IMR-90 (cell line): ENCODE results near the gene ALPI. TPM values are rescaled to one million over a fixed set of nuclear protein-coding genes. Genes with fewer than 3 reads are reported as not detected.

Experiments
- ATAC-seq: fragments of 200-7000 bp; cut with Tn5 transposase; 2 replicates; pipeline ENCODE4 v1.9.1; 2020; ENCODE audit warnings: low read depth, mild to moderate bottlenecking, moderate library complexity
- BruUV-seq: library from RNA; stranded (reverse); fragments of 400-500 nt; replicated peaks from 2 replicates; lab custom pipeline; 2021; lab: Mats Ljungman, UMichigan
- CTCF ChIA-PET: fragments of 300-600 bp; formaldehyde crosslinking; extraction: SDS; loops from one replicate; lab custom pipeline; 2021; ENCODE audit warnings: antibody characterized with exemption; lab: Yijun Ruan, JAX
- POLR2A ChIA-PET: fragments of 300-600 bp; sonication (Branson Sonifier 250); formaldehyde crosslinking; loops from one replicate; lab custom pipeline; 2022; ENCODE audit warnings: antibody characterized with exemption; ENCODE audit not compliant: unreplicated experiment; lab: Charles Lee
- DNase-seq: peaks from one replicate; pipeline ENCODE4 v3.0.0; 2013
- H2AFZ ChIP-seq: replicated peaks from 2 replicates; pipeline ENCODE3; 2013; ENCODE audit warnings: low read length, mild to moderate bottlenecking; ENCODE audit not compliant: poor library complexity
- H2AK5ac ChIP-seq: 2 replicates; pipeline ENCODE4 v1.6.1; 2013; ENCODE audit warnings: low read depth, low read length, inconsistent platforms
- H2AK9ac ChIP-seq: replicated peaks from 2 replicates; pipeline ENCODE3; 2013; ENCODE audit warnings: mild to moderate bottlenecking, low read depth, low read length, moderate library complexity; ENCODE audit not compliant: poor library complexity
- H2BK120ac ChIP-seq: 2 replicates; pipeline ENCODE4 v1.6.1; 2013; ENCODE audit warnings: low read depth, low read length, inconsistent platforms
- H2BK15ac ChIP-seq: 3 replicates; pipeline ENCODE4 v1.6.1; 2013; ENCODE audit warnings: low read depth, low read length, inconsistent platforms
- H2BK20ac ChIP-seq: 2 replicates; pipeline ENCODE4 v1.6.1; 2013; ENCODE audit warnings: low read depth, mild to moderate bottlenecking, inconsistent platforms, low read length, moderate library complexity
- H2BK5ac ChIP-seq: 2 replicates; pipeline ENCODE4 v1.6.1; 2013; ENCODE audit warnings: mild to moderate bottlenecking, low read depth, low read length, inconsistent platforms; ENCODE audit not compliant: poor library complexity, severe bottlenecking
- H3K14ac ChIP-seq: replicated peaks from 2 replicates; pipeline ENCODE4 v1.6.1; 2013; ENCODE audit warnings: low read depth, low read length, inconsistent platforms
- H3K18ac ChIP-seq: 2 replicates; pipeline ENCODE4 v1.6.1; 2013; ENCODE audit warnings: low read depth, low read length, control low read depth
- H3K23ac ChIP-seq: 2 replicates; pipeline ENCODE4 v1.6.1; 2013; ENCODE audit warnings: low read depth, low read length, inconsistent platforms
- H3K27ac ChIP-seq: 2 replicates; pipeline ENCODE4 v1.5.1; 2013; ENCODE audit warnings: mild to moderate bottlenecking, control low read depth, low read length; ENCODE audit not compliant: insufficient read depth
- H3K27me3 ChIP-seq: 2 replicates; pipeline ENCODE4 v1.6.1; 2013; ENCODE audit warnings: low read length; ENCODE audit not compliant: control insufficient read depth, insufficient read depth
- H3K36me3 ChIP-seq: 2 replicates; pipeline ENCODE4 v1.6.1; 2013; ENCODE audit warnings: low read length, mixed read lengths; ENCODE audit not compliant: control insufficient read depth, insufficient read depth
- H3K4ac ChIP-seq: 2 replicates; pipeline ENCODE4 v1.6.1; 2013; ENCODE audit warnings: low read depth, low read length, inconsistent platforms
- H3K4me1 ChIP-seq: 2 replicates; pipeline ENCODE4 v1.6.1; 2013; ENCODE audit warnings: low read length, mixed read lengths; ENCODE audit not compliant: control insufficient read depth, insufficient read depth
- H3K4me2 ChIP-seq: 2 replicates; pipeline ENCODE4 v1.6.1; 2013; ENCODE audit warnings: low read depth, mild to moderate bottlenecking, control low read depth, low read length, moderate library complexity
- H3K4me3 ChIP-seq: 2 replicates; pipeline ENCODE4 v1.5.1; 2013; ENCODE audit warnings: low read depth, mild to moderate bottlenecking, control low read depth, low read length, moderate library complexity; ENCODE audit not compliant: insufficient read depth
- H3K56ac ChIP-seq: 2 replicates; pipeline ENCODE4 v1.6.1; 2013; ENCODE audit warnings: low read length, inconsistent platforms; ENCODE audit not compliant: insufficient read depth; ENCODE audit errors: extremely low read depth
- H3K79me1 ChIP-seq, 2 experiments: 2 replicates each; pipeline ENCODE4 v1.6.1; 2013; ENCODE audit warnings: low read length in 2 of 2, inconsistent platforms in 1 of 2, low read depth in 1 of 2
- H3K9ac ChIP-seq: 2 replicates; pipeline ENCODE4 v1.6.1; 2013; ENCODE audit warnings: low read depth, low read length, control low read depth
- H3K9me1 ChIP-seq: 2 replicates; pipeline ENCODE4 v1.6.1; 2013; ENCODE audit warnings: low read length, inconsistent platforms; ENCODE audit not compliant: insufficient read depth
- H3K9me3 ChIP-seq: 2 replicates; pipeline ENCODE4 v1.6.1; 2013; ENCODE audit warnings: low read length; ENCODE audit not compliant: control insufficient read depth, insufficient read depth
- H4K20me1 ChIP-seq: 2 replicates; pipeline ENCODE4 v1.6.1; 2013; ENCODE audit warnings: low read length, inconsistent platforms; ENCODE audit not compliant: insufficient read depth
- H4K5ac ChIP-seq: 2 replicates; pipeline ENCODE4 v1.6.1; 2013; ENCODE audit warnings: mild to moderate bottlenecking, low read depth, low read length, control low read depth
- H4K8ac ChIP-seq, 2 experiments: 2 replicates each; pipeline ENCODE4 v1.6.1; 2013; ENCODE audit warnings: low read depth in 2 of 2, low read length in 2 of 2, control low read depth in 1 of 2, inconsistent platforms in 1 of 2
- H4K91ac ChIP-seq: 2 replicates; pipeline ENCODE4 v1.6.1; 2013; ENCODE audit warnings: low read depth, low read length, inconsistent platforms; ENCODE audit not compliant: insufficient read depth
- CTCF ChIP-seq: conservative IDR thresholded peaks from 2 replicates; pipeline ENCODE4 v1.5.1; 2012; ENCODE audit warnings: mild to moderate bottlenecking, low read depth, low read length, improper control_type of control experiment
- FOS ChIP-seq: fragments of 150-350 bp; IDR thresholded peaks from 2 replicates; pipeline ENCODE4 v1.6.1; 2016; ENCODE audit warnings: low read depth, low read length
- RFX5 ChIP-seq: IDR thresholded peaks from 2 replicates; pipeline ENCODE4 v1.8.0; 2012; ENCODE audit warnings: low read depth, mild to moderate bottlenecking, low read length, moderate library complexity
- USF2 ChIP-seq: fragments of 150-350 bp; IDR thresholded peaks from 2 replicates; pipeline ENCODE4 v1.6.1; 2017; ENCODE audit warnings: mild to moderate bottlenecking, antibody characterized with exemption, low read length, low read depth
- WGBS, 2 experiments: methylation state at CpG; one replicate each; pipeline versions ENCODE4 v1.1.5 to v1.1.7; 2013; ENCODE audit warnings: missing lambda C conversion rate in 2 of 2; ENCODE audit not compliant: insufficient read length in 1 of 2; ENCODE audit errors: extremely low coverage in 2 of 2; 5-methylcytosine and 5-hydroxymethylcytosine counted together
- dilution Hi-C: fragments of 300-500 bp; cut with HindIII; formaldehyde crosslinking; loops from one replicate; pipeline ENCODE4 v1.14.3; 2018; ENCODE audit warnings: low sequenced_read_pairs; ENCODE audit not compliant: unreplicated experiment
- in situ Hi-C: fragments of 300-500 bp; cut with MboI; formaldehyde crosslinking; loops from 3 replicates; pipeline ENCODE4 v1.14.3; 2019; ENCODE audit warnings: low sequenced_read_pairs, inconsistent platforms, mixed read lengths
- intact Hi-C: fragments of 100-400 bp; cut with micrococcal nuclease; formaldehyde crosslinking; loops from 2 replicates; pipeline ENCODE4 v1.10.0; 2022
- polyA plus RNA-seq, 3 experiments: library from polyadenylated mRNA; depleted of rRNA; stranded (reverse); fragments of >200 nt; gene quantifications; 2 replicates each; pipeline ENCODE4 v1.2.3, GENCODE V29; 2012; ENCODE audit warnings: low replicate concordance in 1 of 3
- total RNA-seq: library from RNA; depleted of rRNA; stranded (reverse); fragments of >200 nt; gene quantifications from 2 replicates; pipeline ENCODE4 v1.2.3, GENCODE V29; 2012

Gene ALPI
- total and polyA plus RNA-seq, 2 of the 4 experiments (the other 2 are of a cell fraction): not detected

- in situ Hi-C loops: no loop called here
- CTCF ChIA-PET: interaction anchor here (0.7 kb wide), 1 partner anchor 29 kb away, joined by 3 read pairs; no protein-coding TSS in a partner anchor
- Histone ChIP-seq H3K27me3 (peaks cover 33% of the 10 kb centered on the region), H4K20me1 (no peaks in the 10 kb centered on the region), H3K4ac (no peak overlapping the region), H2BK15ac (no peak overlapping the region), H3K27ac (no peak overlapping the region), H3K9me1 (no peaks in the 10 kb centered on the region), H3K4me3 (no peak overlapping the region), H4K8ac (no peak overlapping the region), H2AK5ac (no peak overlapping the region), H3K23ac (no peak overlapping the region), H3K56ac (no peak overlapping the region), H3K36me3 (no peaks in the 10 kb centered on the region), H3K14ac (no peak overlapping the region), H2AK9ac (no peak overlapping the region), H3K18ac (no peak overlapping the region), H3K4me2 (no peak overlapping the region), H2BK120ac (no peak overlapping the region), H4K5ac (no peak overlapping the region), H4K91ac (no peak overlapping the region), H3K4me1 (no peaks in the 10 kb centered on the region), H2BK20ac (no peak overlapping the region), H3K9me3 (no peaks in the 10 kb centered on the region), H2BK5ac (no peak overlapping the region), H2AFZ (no peak overlapping the region), H3K9ac (no peak overlapping the region), H3K79me1 (no peaks in the 10 kb centered on the region)
- intact Hi-C loops: no loop called here
- no TSS peak for BruUV-seq
- dilution Hi-C loops: no loop called here
- 53% methylated on average over 3 of the region's 7 CpGs; no CpG with 5 or more reads in 1 of the 2 experiments for WGBS, 2 experiments
- POLR2A ChIA-PET: no interaction called here
- ATAC-seq (no peak), DNase-seq (no peak)
- TF ChIP-seq USF2 (no peak), RFX5 (no peak), FOS (no peak), CTCF (no peak)
These were observed 45.6 kb upstream of the ALPI start for GRCh38 chr2:232410238-232410900.
